OCI-LY1 (cell line): ENCODE measurements around the gene GALNT1.

ENCODE experiments used
- H2AFZ ChIP-seq: fragments of 200-600 bp; sonication (generic), shearing (Covaris generic); 2 replicates; pipeline ENCODE4 v1.6.0; 2014; ENCODE audit warnings: antibody characterized with exemption, mild to moderate bottlenecking, low read length
- H3F3A ChIP-seq: fragments of 200-600 bp; sonication (generic), shearing (Covaris generic); 2 replicates; pipeline ENCODE4 v1.6.0; 2014; ENCODE audit warnings: mild to moderate bottlenecking, antibody characterized with exemption, low read length, moderate library complexity; ENCODE audit not compliant: insufficient read depth
- H3K27ac ChIP-seq: fragments of 200-600 bp; sonication (generic); 2 replicates; pipeline ENCODE4 v1.5.1; 2014; ENCODE audit warnings: low read length, mixed run types, mild to moderate bottlenecking, low read depth; ENCODE audit not compliant: poor library complexity, severe bottlenecking
- H3K27me3 ChIP-seq: fragments of 200-600 bp; sonication (generic); 2 replicates; pipeline ENCODE4 v1.6.0; 2014; ENCODE audit warnings: antibody characterized with exemption, mild to moderate bottlenecking, low read length, moderate library complexity; ENCODE audit not compliant: insufficient read depth
- H3K36me3 ChIP-seq: fragments of 200-600 bp; sonication (generic); 2 replicates; pipeline ENCODE4 v1.6.1; 2014; ENCODE audit warnings: mild to moderate bottlenecking, antibody characterized with exemption, low read length, moderate library complexity, mixed read lengths; ENCODE audit not compliant: insufficient read depth
- H3K4me1 ChIP-seq: fragments of 200-600 bp; sonication (generic); 2 replicates; pipeline ENCODE4 v1.5.1; 2014; ENCODE audit warnings: mild to moderate bottlenecking, low read length, moderate library complexity; ENCODE audit not compliant: insufficient read depth, severe bottlenecking
- H3K4me2 ChIP-seq: fragments of 200-600 bp; sonication (generic), shearing (Covaris generic); 2 replicates; pipeline ENCODE4 v1.6.1; 2014; ENCODE audit warnings: low read length
- H3K4me3 ChIP-seq: fragments of 200-600 bp; sonication (generic); 2 replicates; pipeline ENCODE4 v1.5.1; 2014; ENCODE audit warnings: low read length, low read depth, mild to moderate bottlenecking, mixed read lengths; ENCODE audit not compliant: poor library complexity, severe bottlenecking
- H3K79me2 ChIP-seq: fragments of 200-600 bp; shearing (Covaris generic); 2 replicates; pipeline ENCODE4 v1.6.1; 2016; ENCODE audit warnings: mixed run types, low read length, mixed read lengths; ENCODE audit not compliant: insufficient read depth
- H3K9ac ChIP-seq: fragments of 200-600 bp; sonication (generic), shearing (Covaris generic); 2 replicates; pipeline ENCODE4 v1.6.1; 2014; ENCODE audit warnings: mild to moderate bottlenecking, low read length, mixed read lengths
- H3K9me2 ChIP-seq: fragments of 200-600 bp; sonication (generic), shearing (Covaris generic); 2 replicates; pipeline ENCODE4 v1.6.1; 2014; ENCODE audit warnings: low read depth, mild to moderate bottlenecking, low read length, mixed read lengths
- H3K9me3 ChIP-seq: fragments of 200-600 bp; shearing (Covaris generic); 2 replicates; pipeline ENCODE4 v1.6.1; 2014; ENCODE audit warnings: low read length, mixed read lengths
- H4K20me1 ChIP-seq: fragments of 200-600 bp; sonication (generic), shearing (Covaris generic); 2 replicates; pipeline ENCODE4 v1.6.0; 2016; ENCODE audit warnings: mild to moderate bottlenecking, low read length; ENCODE audit not compliant: insufficient read depth
- CTCF ChIP-seq: fragments of 200-600 bp; sonication (generic), shearing (Covaris generic); IDR thresholded peaks from 2 replicates; pipeline ENCODE4 v1.5.1; 2017; ENCODE audit warnings: mild to moderate bottlenecking, antibody characterized with exemption, low read length, moderate library complexity, mixed read lengths
- EZH2 ChIP-seq: fragments of 200-600 bp; sonication (generic), shearing (Covaris generic); IDR thresholded peaks from 2 replicates; pipeline ENCODE4 v1.8.0; 2017; ENCODE audit warnings: borderline replicate concordance, mixed run types, mild to moderate bottlenecking, antibody characterized with exemption, low read length, moderate library complexity, mixed read lengths

The GALNT1 gene

GRCh38 chr18:35680139-35680551 lies 98.6 kb downstream of the GALNT1 start:
- H3K36me3 ChIP-seq = no peaks in the 10 kb centered on the region; the same call in 1 of the 2 replicates
- H3K27me3 ChIP-seq = no peaks in the 10 kb centered on the region
- H3K4me1 ChIP-seq = no peaks in the 10 kb centered on the region
- no peak overlapping the region for H3K4me3 ChIP-seq
- H2AFZ ChIP-seq = no peak overlapping the region
- H3K9me3 ChIP-seq = no peaks in the 10 kb centered on the region
- no peaks in the 10 kb centered on the region for H3K9me2 ChIP-seq
- no peak for TF ChIP-seq CTCF
- no peak for TF ChIP-seq EZH2
- H3K27ac ChIP-seq = no peak overlapping the region
- no peaks in the 10 kb centered on the region for H3K79me2 ChIP-seq
- H3K4me2 ChIP-seq = no peak overlapping the region
- no peak overlapping the region for H3K9ac ChIP-seq
- H4K20me1 ChIP-seq = no peaks in the 10 kb centered on the region
- H3F3A ChIP-seq = no peaks in the 10 kb centered on the region

- Histone ChIP-seq H3K4me1 (no peaks in the 10 kb centered on the region), H3F3A (no peaks in the 10 kb centered on the region), H3K4me2 (no peak overlapping the region), H4K20me1 (no peaks in the 10 kb centered on the region), H3K36me3 (no peaks in the 10 kb centered on the region; the same call in 1 of the 2 replicates), H2AFZ (no peak overlapping the region), H3K4me3 (no peak overlapping the region), H3K27me3 (no peaks in the 10 kb centered on the region), H3K9me2 (no peaks in the 10 kb centered on the region), H3K79me2 (no peaks in the 10 kb centered on the region), H3K9ac (no peak overlapping the region), H3K27ac (no peak overlapping the region), H3K9me3 (no peaks in the 10 kb centered on the region)
- TF ChIP-seq CTCF (no peak), EZH2 (no peak)
These were observed 100.8 kb downstream of the GALNT1 start for GRCh38 chr18:35682281-35682867.

GRCh38 chr18:35683021-35683420 lies 101.5 kb downstream of the GALNT1 start:
- no peaks in the 10 kb centered on the region for H4K20me1 ChIP-seq
- H3K9me2 ChIP-seq = no peaks in the 10 kb centered on the region
- no peak overlapping the region for H3K4me3 ChIP-seq
- H2AFZ ChIP-seq = no peak overlapping the region
- H3K27me3 ChIP-seq = no peaks in the 10 kb centered on the region
- H3K4me2 ChIP-seq = no peak overlapping the region
- H3K9me3 ChIP-seq = no peaks in the 10 kb centered on the region
- H3K27ac ChIP-seq = no peak overlapping the region
- H3F3A ChIP-seq = no peaks in the 10 kb centered on the region
- H3K4me1 ChIP-seq = no peaks in the 10 kb centered on the region
- H3K79me2 ChIP-seq = no peaks in the 10 kb centered on the region
- H3K36me3 ChIP-seq = no peaks in the 10 kb centered on the region; the same call in 1 of the 2 replicates
- H3K9ac ChIP-seq = no peak overlapping the region
- TF ChIP-seq CTCF (no peak), EZH2 (no peak)
